GM19035 (cell line): Measurements from ENCODE around the gene EPHB3.
"Not testable (repeated sequence)": the region's sequence is repeated elsewhere in the genome, so short reads cannot be mapped to it uniquely, and the experiment has no call there.

Source experiments
- ATAC-seq: cut with Tn5 transposase; IDR thresholded peaks from one replicate; pipeline ENCODE4 v1.9.1; 2021; ENCODE audit not compliant: unreplicated experiment

The EPHB3 gene

DNA sequence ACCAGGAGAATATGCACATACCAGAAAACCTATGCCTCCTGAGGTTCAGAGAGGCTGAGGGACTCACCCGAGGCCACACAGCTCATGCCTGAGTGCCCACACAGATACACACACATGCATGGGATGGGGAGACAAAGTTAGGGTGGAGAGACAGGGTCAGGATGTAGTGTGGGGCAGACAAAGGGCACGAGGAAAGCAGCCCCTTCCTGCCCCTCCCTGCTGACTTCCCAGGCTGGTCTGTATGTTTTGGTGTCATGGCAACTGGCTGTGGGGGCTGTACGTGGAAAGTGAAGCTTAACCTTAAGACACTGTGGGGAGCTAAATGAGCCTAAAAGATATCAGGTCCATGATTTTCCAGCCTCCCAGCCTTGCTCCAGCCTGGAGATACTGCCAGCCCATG lies 57.8 kb downstream of the EPHB3 start:
- ATAC-seq = no peak

DNA sequence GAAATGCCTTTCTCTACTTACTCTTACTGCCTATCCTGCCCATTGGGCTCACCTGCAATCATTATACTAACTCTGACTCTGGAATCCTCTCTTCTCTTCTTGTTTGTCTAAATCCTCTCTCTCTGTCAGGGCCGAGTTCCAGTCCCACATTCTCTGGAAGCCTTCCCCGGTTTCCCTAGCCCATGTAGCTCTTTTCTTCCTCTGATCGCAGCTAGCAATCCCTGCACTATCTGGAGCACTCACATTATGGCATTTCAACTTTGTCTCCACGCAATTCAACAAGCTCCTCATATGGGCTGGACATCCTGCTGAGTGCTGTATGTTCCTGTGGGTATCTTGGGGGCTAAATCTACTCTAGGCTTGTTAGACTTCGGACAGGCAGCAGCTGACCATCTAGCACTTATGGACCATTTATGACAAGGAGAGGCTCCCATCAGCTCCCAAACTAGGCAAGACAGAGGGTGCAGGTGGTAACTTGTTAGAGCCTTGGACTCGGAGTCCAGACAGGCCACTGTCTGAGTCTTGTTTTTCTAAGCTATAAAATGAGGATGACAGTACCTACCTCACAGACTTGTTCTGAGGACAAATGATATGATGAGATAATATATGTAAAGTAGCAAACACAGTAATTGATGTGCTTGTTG lies 58.3 kb downstream of the EPHB3 start:
- no peak for ATAC-seq

- no peak for ATAC-seq
Measured at GRCh38 chr3:184620475-184621119, 59.0 kb downstream of the EPHB3 start.

DNA sequence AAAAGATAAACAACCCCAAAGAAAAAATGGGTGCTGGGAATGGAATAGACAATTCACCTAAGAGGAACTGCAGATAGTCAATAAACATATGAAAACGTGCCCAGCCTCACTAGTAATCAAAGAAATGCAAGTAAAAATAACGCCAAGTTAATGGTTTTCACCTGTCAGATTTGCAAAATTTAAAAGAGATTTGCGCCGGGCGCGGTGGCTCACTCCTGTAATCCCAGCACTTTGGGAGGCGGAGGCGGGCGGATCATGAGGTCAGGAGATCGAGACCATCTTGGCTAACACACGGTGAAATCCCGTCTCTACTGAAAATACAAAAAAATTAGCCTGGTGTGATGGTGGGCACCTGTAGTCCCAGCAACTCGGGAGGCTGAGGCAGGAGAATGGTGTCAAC lies 60.6 kb downstream of the EPHB3 start:
- ATAC-seq = not testable (repeated sequence)

DNA sequence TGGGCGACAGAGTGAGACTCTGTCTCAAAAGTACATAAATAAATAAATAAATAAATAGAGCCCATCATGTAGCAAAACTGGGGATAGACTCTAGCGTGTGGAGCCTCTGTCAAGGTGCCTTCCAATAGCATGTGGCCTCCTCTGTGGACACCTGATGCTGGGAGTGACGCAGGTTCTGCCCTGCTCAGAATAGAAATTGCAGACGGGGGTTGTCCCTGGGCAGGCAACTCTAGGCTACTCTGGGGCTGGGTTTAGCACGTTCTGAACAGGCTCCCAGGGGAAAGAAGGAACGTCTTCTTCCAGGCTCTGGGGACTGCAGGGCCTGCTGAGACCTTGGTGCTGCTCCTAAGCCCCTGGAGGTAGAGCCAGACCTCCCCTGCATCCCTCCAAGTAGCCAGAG lies 65.3 kb downstream of the EPHB3 start:
- no peak for ATAC-seq

DNA sequence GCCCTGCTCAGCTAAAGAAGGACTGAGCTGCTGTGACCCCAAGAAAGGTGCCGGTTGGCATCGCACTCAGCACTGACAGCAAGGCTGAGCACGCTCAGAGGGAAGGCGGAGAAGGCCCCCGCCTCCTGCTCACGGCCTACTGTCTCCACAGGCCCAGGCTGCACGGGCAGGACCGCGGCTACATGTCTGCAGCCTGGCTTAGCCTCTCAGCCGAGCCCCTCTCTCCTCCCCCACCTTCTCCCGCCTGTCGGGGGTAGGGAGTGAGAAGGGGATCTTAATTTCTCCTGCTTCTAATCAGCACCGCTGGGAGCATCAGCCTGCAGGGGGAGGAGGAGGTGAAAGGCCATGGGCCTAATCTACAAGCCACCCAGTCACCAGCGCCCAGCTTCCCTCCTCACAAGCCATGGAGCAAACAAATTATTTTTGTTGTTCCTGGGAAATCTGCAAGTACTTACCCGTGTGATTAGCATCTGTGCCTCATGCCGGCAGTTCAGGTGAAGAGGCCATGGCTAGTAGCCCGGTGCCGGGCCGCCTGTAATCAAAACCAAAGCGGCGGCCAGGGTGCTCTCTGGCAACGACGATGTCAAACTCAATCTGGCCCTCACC lies 68.1 kb downstream of the EPHB3 start:
- no peak for ATAC-seq

DNA sequence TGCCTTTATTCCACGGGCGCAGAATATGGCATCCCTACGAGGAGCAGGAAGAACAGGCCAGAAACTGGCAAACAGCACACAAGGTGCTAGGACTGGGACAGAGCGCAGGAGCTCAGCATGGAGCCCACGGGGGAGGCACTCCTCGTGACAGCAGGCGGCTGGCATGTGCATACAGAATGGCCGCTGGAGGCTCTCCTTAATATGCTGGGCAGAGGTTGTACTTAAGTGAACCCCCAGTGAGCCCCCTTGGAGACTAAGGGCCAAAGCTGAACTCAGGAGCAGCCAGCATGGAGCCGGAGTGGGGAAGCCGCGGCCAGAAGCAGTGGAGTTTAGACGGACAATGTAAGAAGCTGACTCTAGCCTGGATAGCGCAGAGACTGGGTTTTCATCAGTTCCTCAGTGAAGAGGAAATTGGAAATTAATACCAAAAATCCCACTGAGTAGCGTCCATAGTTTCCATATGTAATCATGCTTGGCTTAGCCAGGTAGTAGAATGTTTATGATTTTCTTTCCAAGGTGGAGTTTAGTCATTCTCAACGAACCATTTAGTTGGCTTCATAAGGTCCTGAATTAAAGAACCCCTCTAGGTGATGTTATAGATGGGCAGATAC lies 69.4 kb downstream of the EPHB3 start:
- ATAC-seq = no peak

- no peak for ATAC-seq
Measured at GRCh38 chr3:184631472-184631861, 69.9 kb downstream of the EPHB3 start.
